Cerebellar nuclear complex (tissue), 1 donor: ENCODE measurements around the gene EMP3.
"Not testable (repeated sequence)": the region's sequence is repeated elsewhere in the genome, so short reads cannot be mapped to it uniquely, and the experiment has no call there.

ENCODE experiments used
- DNase-seq, 2 experiments: peaks; one replicate each; lab custom pipeline; 2025; lab: John Stamatoyannopoulos, UW

The EMP3 gene

GRCh38 chr19:48348045-48348444 is 22.7 kb downstream of the EMP3 start:
- no peak for DNase-seq

DNA sequence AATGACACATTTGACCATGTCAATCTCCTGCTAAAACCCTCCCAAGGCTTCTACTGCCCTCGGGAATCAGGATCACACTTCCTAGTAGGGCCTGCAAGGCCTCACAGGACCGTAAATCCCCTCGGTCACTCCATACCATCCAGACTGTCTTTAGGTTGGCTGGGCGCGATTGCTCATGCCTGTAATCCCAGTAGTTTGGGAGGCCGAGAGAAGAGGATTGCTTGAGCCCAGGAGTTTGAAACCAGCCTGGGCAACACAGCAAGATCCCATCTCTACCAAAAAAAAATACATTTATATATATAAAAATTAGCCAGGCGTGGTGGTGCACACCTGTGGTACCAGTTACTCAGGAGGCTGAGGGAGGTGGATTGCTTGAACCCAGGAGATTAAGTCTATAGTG is 23.4 kb downstream of the EMP3 start:
- DNase-seq: no peak

DNA sequence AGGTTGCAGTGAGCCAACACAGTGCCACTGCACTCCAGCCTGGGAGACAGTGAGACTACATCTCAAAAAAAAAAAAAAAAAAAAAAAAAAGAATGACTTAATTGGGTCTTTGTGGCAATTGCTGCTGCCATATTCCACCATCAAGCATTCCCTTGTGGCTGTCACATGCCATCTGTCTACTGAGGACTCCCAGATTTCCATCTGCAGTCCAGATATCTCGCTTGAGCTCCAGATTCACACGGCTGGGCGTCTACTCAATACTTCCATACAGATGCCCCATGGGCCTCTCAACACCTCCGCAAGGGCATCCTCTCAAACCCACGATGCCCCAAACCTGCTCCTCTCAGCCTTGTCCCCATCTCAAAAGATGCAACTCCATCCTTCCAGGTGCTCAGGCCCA is 25.5 kb downstream of the EMP3 start:
- DNase-seq: no peak

GRCh38 chr19:48351341-48351752 is 26.0 kb downstream of the EMP3 start:
- DNase-seq: no peak

GRCh38 chr19:48353677-48354076 is 28.3 kb downstream of the EMP3 start:
- DNase-seq: no peak

DNA sequence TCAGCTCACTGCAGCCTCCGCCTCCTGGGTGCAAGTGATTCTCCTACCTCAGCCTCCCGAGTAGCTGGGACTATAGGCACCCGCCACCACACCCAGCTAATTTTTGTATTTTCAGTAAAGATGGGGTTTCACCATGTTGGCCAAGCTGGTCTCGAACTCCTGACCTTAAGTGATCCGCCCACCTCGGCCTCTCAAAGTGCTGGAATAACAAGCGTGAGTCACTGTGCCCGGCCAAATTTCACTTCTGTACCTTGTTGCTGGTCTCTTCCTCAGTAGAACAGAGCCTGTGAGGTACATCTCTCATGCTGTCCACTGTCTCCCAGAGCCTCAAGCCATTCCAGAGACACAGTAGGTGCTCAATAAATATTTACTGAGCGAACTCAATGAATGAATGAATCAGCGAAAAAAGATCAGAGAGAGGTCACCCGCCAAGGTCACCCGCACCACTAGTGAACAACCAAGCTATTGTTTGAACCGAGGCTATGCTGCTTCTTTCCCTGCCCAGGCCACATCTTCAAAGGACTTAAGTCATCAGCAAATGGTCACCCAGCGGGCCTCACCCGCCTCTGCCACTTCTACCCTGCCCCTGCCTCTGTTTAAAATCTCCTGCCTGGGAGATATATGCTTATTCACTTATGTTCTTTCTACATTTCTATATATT is 29.1 kb downstream of the EMP3 start:
- DNase-seq: no peak

- no peak for DNase-seq
These were observed 30.1 kb downstream of the EMP3 start for GRCh38 chr19:48355365-48355954.

- no peak for DNase-seq
These were observed 33.8 kb downstream of the EMP3 start for GRCh38 chr19:48359123-48359522.

GRCh38 chr19:48361912-48362311 is 36.6 kb downstream of the EMP3 start:
- no peak for DNase-seq

DNA sequence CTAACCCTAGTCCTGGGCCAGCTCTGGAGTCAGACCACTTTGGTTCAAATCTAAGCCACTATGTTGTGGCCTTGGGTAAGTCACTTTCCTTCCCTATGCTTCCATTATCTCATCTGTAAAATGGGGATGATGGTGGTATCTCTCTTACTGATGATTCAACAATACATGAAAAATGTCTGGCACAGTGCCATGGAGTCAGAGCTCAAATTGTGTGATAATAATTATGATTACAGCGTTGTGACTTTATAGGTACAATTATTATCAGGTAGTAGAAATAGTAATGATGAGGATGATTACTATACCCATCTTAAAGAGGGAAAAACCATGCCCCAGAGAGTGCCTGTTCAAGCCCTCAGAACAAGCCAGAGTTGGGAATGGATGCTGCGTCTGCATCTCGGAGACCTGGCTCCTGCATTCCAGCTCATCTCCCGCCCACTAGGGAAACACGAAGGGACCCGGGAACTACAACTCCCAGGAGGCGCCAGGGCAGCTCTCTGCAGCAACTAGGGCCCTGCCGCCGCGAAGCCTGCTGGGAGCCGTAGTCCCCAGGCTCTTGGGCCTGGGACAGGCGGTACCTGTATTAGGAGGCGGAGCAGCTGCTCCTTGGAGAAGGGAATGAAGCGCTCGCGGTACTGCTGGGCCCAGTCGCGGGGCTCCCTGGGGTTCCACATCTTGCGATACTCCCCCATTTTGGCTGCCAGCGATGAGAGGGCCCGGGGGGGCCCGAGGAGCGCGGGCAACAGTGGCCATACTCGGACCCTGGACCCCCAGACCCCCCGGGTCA is 37.6 kb downstream of the EMP3 start:
- peak; percentile 89 to 93 for DNase-seq

- no peak for DNase-seq
These were observed 38.1 kb downstream of the EMP3 start for GRCh38 chr19:48363500-48363809.

DNA sequence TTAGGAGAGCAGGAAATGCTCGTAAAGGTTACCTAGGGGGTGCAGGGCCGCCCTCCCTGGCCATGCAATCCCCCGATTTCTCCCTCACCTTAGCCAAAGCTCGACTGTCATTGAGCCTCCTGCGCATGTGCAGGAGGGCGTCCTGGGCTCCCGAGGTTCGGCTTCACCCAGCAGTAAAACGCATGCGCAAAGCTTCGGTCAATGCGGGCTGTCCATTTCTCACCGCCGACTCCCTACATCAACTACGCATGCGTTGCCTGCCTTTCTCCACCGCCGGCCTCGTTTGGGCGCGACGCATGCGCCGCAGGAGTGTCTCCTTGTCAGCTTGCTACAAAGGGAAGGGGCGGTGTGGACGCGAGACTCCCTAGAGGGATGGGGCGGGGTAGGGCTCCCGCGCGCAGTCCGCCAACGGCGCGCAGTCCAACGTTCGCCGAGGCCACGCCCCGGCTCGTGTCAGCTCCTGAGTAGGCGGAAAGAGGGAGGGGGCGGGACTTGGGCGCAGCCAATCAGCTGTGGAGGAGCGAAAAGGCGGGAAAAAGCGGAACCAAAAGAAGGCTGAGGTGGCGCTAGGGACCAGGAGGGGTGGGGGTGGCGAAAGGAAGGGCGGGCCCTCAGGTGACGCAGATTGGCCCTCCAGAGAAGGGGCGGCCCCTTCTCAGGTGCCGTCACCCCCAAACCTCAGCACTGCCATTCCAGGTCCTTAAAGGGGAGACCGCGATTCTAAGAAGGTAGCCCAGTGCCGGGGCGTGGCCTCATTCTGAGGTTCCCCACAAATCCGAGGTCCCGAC is 38.7 kb downstream of the EMP3 start, which contains the start of the genes SYNGR4 and TMEM143:
Gene SYNGR4, plus strand, starts transcription at position 558 of the 788 bp plus-strand sequence. CDS start 1,476 bp downstream, outside the sequence.
Gene TMEM143, minus strand, starts transcription at position 131 of the 788 bp plus-strand sequence. Its CDS starts 20 bp downstream, at position 111.
- peak; percentile 96 to 99 for DNase-seq

GRCh38 chr19:48364598-48365348 is 39.4 kb downstream of the EMP3 start:
- DNase-seq: no peak

GRCh38 chr19:48365602-48366001 is 40.2 kb downstream of the EMP3 start:
- no peak for DNase-seq

GRCh38 chr19:48367855-48368254 is 42.5 kb downstream of the EMP3 start:
- no peak for DNase-seq

DNA sequence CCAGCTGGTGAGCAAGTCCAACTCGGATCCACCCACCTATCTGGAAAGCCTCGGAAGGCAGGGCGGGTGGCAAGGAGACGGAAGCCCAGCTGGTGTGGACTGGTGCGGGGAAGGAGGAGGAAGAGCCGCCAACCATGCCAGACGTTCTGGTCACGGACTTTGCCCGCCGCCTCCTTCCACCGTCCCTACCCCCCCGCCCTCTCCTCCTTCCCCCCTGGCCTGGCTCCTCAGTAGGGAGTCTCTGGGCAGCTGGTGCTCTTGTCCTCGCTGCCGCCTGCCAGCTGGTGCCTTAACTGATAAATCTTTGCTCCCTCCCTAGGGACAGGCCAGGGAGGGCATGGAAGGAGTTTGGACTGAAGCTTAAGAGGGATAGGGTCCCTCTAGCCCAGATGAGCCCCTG is 43.6 kb downstream of the EMP3 start:
- no peak for DNase-seq

DNA sequence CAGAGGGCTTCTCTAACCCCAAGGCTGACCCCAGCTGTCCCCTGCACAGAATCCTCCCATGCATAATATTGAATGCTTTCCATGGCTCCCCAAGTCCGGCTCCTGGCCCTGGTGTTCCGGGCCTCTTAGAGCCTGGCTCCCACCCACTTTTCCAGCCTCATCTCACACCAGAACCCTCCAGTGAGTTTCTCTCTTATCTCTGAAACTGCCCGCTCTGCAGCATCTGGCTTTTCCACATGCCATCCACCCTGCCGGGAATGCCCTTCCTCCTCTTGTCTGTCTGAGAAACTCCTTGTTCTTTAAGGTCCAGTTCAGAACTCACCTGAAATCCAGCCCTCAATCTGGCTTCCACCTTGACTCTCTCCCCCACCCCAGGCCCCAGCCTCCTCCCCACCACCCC is 45.6 kb downstream of the EMP3 start:
- DNase-seq: no peak

DNA sequence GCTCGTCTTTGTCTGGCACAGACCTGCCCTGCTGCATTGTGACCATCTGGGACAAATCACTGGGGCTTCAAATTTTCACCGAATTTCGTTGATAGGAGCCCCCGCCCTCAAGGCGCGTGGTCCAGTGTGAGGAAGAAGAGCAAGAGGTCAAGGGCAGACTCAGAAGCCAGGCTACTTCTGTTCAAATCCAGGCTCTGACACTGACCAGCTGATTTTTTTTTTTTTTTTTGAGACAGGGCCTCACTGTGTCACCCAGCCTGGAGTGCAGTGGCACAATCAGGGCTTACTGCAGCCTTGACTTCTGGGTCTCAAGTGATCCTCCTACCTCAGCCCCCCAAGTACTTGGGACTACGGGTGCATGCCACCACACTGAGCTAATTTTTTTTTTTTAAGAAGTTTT is 46.0 kb downstream of the EMP3 start:
- no peak for DNase-seq

- DNase-seq: not testable (repeated sequence)
These were observed 46.4 kb downstream of the EMP3 start for GRCh38 chr19:48371771-48372170.

GRCh38 chr19:48372904-48373303 is 47.6 kb downstream of the EMP3 start:
- DNase-seq: no peak

DNA sequence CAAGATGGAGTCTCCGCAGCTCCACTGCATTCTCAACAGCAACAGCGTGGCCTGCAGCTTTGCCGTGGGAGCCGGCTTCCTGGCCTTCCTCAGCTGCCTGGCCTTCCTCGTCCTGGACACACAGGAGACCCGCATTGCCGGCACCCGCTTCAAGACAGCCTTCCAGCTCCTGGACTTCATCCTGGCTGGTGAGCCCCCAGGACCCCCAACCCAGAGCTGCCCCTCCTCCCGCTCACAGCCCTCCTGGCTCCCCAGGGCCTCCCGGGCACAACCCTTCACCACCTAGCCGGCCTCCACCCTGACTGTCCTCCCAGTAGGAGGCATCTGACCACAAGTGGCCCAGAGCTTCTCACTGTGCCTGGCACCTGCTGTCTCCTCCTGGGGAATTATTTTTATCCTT is 48.2 kb downstream of the EMP3 start:
- DNase-seq: no peak

DNA sequence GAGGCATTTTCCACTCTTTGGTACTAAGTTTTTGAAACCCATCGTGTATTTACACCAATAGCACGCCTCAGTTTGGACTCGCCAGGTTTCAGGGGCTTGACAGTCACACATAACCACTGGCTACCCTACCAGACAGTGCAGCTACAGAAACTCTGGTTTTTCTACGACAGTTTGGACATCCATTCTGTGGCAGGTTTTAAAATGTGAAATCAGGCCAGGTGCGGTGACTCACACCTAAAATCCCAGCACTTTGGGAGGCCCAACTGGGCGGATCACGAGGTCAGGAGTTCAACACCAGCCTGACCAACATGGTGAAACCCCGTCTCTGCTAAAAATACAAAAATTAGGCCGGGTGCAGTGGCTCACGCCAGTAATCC is 52.8 kb downstream of the EMP3 start:
- DNase-seq: no peak
